Measurements from ENCODE around the gene RASGRF1.

DNA sequence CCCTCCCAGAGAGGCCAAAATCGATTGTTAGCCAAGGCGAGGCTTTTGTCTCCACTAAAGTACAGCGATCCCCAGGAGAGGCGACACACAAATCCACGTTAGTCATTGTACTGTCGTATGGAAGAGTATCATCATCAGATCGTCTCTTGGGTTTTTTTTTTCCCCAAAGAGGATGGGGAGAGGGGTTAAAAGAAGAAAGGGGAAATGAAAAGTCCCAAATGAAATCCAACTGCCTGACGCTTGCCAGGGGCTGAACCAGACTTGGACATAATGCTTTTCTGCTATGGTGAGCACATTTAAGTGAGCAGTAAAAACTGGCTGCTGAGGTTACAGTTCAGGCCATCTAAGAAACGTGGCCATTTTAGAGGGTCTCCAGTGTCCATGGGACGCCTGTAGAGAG lies 107.8 kb downstream of the RASGRF1 start:
- TF ChIP-seq POLR2AphosphoS5 (IDR thresholded peaks at IDR 0.05) = no peak
- no peak for TF ChIP-seq CTCF (IDR thresholded peaks at IDR 0.05)
- no peak for TF ChIP-seq POLR2A (IDR thresholded peaks at IDR 0.05)
